ENCODE results near the gene SLC6A8. TPM values are rescaled to one million over a fixed set of nuclear protein-coding genes. Genes with fewer than 3 reads are reported as not detected.

The SLC6A8 gene
- 94.1 and 191 TPM in 2 replicates for total RNA-seq (ENCODE audit: low replicate concordance)

- peaks cover 13% of the 10 kb centered on the region for H3K9me3 Mint-ChIP-seq
- H3K36me3 Mint-ChIP-seq: peaks cover 2% of the 10 kb centered on the region
- H3K9me3 ChIP-seq (ENCODE audit: low read depth): no peaks in the 10 kb centered on the region
- H3F3A ChIP-seq (ENCODE audit: low read depth): peaks cover 40% of the 10 kb centered on the region
- peak within 1 kb of the TSS; percentile 61 for H3K4me3 ChIP-seq
- H3K36me3 ChIP-seq: no peaks in the 10 kb centered on the region
- peaks cover 3% of the 10 kb centered on the region for H3K4me1 ChIP-seq
- peak within 1 kb of the TSS; percentile 80 for H3K4me3 Mint-ChIP-seq
- peak within 1 kb of the TSS; percentile 89 for H3K4me2 ChIP-seq
- H3K79me2 ChIP-seq (ENCODE audit: low read depth): peaks cover 52% of the 10 kb centered on the region
- H3K27ac Mint-ChIP-seq: peak within 1 kb of the TSS; percentile 97
- no peak for TF ChIP-seq EZH2phosphoT487 (IDR thresholded peaks at IDR 0.05)
- peak; percentile 51 for TF ChIP-seq CTCF (IDR thresholded peaks at IDR 0.05)
- peaks cover 4% of the 10 kb centered on the region for H3K27me3 Mint-ChIP-seq (ENCODE audit: insufficient read depth, low read depth)
- peaks cover 35% of the 10 kb centered on the region for H4K20me1 ChIP-seq (ENCODE audit: low read depth)
- H3K27ac ChIP-seq: peak within 1 kb of the TSS; percentile 97
- peak within 1 kb of the TSS; percentile 45 for H3K9ac ChIP-seq
- peaks cover 20% of the 10 kb centered on the region for H3K4me1 Mint-ChIP-seq
- H2AFZ ChIP-seq (replicated peaks): no peak within 1 kb of the TSS
- DNase-seq (ENCODE audit: low spot score): peak; percentile 83
- H3K27me3 ChIP-seq: no peaks in the 10 kb centered on the region
These were observed at the start of gene SLC6A8 for GRCh38 chrX:153687121-153688039. Gene SLC6A8, plus strand, starts transcription at chrX:153687926. Its CDS starts 649 bp downstream, at chrX:153688575.

GRCh38 chrX:153638041-153638371 is 49.7 kb upstream of the SLC6A8 start:
- H3K4me3 Mint-ChIP-seq: no peak overlapping the region
- H3K36me3 Mint-ChIP-seq: no peaks in the 10 kb centered on the region
- H4K20me1 ChIP-seq (ENCODE audit: low read depth): no peaks in the 10 kb centered on the region
- H3K4me3 ChIP-seq: no peak overlapping the region
- H3K79me2 ChIP-seq (ENCODE audit: low read depth): no peaks in the 10 kb centered on the region
- no peaks in the 10 kb centered on the region for H3K36me3 ChIP-seq
- H2AFZ ChIP-seq (replicated peaks): no peak overlapping the region
- no peaks in the 10 kb centered on the region for H3K9me3 ChIP-seq (ENCODE audit: low read depth)
- no peak overlapping the region for H3K27ac Mint-ChIP-seq
- peaks cover 16% of the 10 kb centered on the region for H3K4me1 Mint-ChIP-seq
- peaks cover 7% of the 10 kb centered on the region for H3K4me1 ChIP-seq
- no peak overlapping the region for H3K27ac ChIP-seq
- peaks cover 5% of the 10 kb centered on the region for H3F3A ChIP-seq (ENCODE audit: low read depth)
- H3K27me3 ChIP-seq: peaks cover 36% of the 10 kb centered on the region
- H3K9me3 Mint-ChIP-seq: peaks cover 26% of the 10 kb centered on the region
- peaks cover 14% of the 10 kb centered on the region for H3K27me3 Mint-ChIP-seq (ENCODE audit: insufficient read depth, low read depth)
- TF ChIP-seq CTCF (IDR thresholded peaks at IDR 0.05): no peak
- no peak for TF ChIP-seq EZH2 (IDR thresholded peaks at IDR 0.05)
- TF ChIP-seq EZH2phosphoT487 (IDR thresholded peaks at IDR 0.05): no peak
- DNase-seq (ENCODE audit: low spot score): no peak
- no peak overlapping the region for H3K4me2 ChIP-seq
- no peak overlapping the region for H3K9ac ChIP-seq

- peaks cover 42% of the 10 kb centered on the region for H3K27me3 ChIP-seq
- H3K9me3 ChIP-seq (ENCODE audit: low read depth): no peaks in the 10 kb centered on the region
- no peaks in the 10 kb centered on the region for H4K20me1 ChIP-seq (ENCODE audit: low read depth)
- peaks cover 5% of the 10 kb centered on the region for H3F3A ChIP-seq (ENCODE audit: low read depth)
- H3K9me3 Mint-ChIP-seq: peaks cover 27% of the 10 kb centered on the region
- H2AFZ ChIP-seq (replicated peaks): no peak overlapping the region
- H3K27me3 Mint-ChIP-seq (ENCODE audit: insufficient read depth, low read depth): peaks cover 18% of the 10 kb centered on the region
- H3K36me3 Mint-ChIP-seq: no peaks in the 10 kb centered on the region
- TF ChIP-seq EZH2phosphoT487 (IDR thresholded peaks at IDR 0.05) (no peak), EZH2 (IDR thresholded peaks at IDR 0.05) (no peak), CTCF (IDR thresholded peaks at IDR 0.05) (no peak)
- H3K4me1 ChIP-seq: peaks cover 9% of the 10 kb centered on the region
- H3K4me3 ChIP-seq: no peak overlapping the region
- no peaks in the 10 kb centered on the region for H3K36me3 ChIP-seq
- no peak for DNase-seq (ENCODE audit: low spot score)
- H3K4me3 Mint-ChIP-seq: no peak overlapping the region
- H3K9ac ChIP-seq: no peak overlapping the region
- H3K27ac ChIP-seq: no peak overlapping the region
- H3K4me1 Mint-ChIP-seq: peaks cover 18% of the 10 kb centered on the region
- no peaks in the 10 kb centered on the region for H3K79me2 ChIP-seq (ENCODE audit: low read depth)
- no peak overlapping the region for H3K27ac Mint-ChIP-seq
- no peak overlapping the region for H3K4me2 ChIP-seq
These were observed 49.1 kb upstream of the SLC6A8 start for GRCh38 chrX:153638436-153639176.

Data from neural progenitor cell (in vitro differentiated cells).